Testis (tissue), 3 donors: Measurements from ENCODE around the gene ECEL1. TPM values are rescaled to one million over a fixed set of nuclear protein-coding genes. Genes with fewer than 3 reads are reported as not detected.

Source experiments
- DNase-seq: peaks from one replicate; pipeline ENCODE4 v3.0.0-alpha.2; 2019
- H3K27ac ChIP-seq, 2 donors: fragments of 200-600 bp; sonication (generic); one replicate each; pipeline ENCODE4 v1.5.1; 2019
- H3K27me3 ChIP-seq: fragments of 200-600 bp; sonication (generic); one replicate; pipeline ENCODE4 v1.5.1; 2019
- H3K36me3 ChIP-seq: fragments of 200-600 bp; sonication (generic); one replicate; pipeline ENCODE4 v1.5.1; 2017; ENCODE audit warnings: low read depth; ENCODE audit errors: missing control alignments
- H3K4me1 ChIP-seq: fragments of 200-600 bp; sonication (generic); one replicate; pipeline ENCODE4 v1.5.1; 2019
- H3K4me3 ChIP-seq, 2 donors: fragments of 200-600 bp; sonication (generic); one replicate each; pipeline ENCODE4 v1.5.1; 2017 to 2019
- H3K9me3 ChIP-seq: fragments of 200-600 bp; sonication (generic); one replicate; pipeline ENCODE4 v1.5.1; 2017
- POLR2A ChIP-seq: fragments of 450-650 bp; IDR thresholded peaks from one replicate; pipeline ENCODE4 v1.6.1; 2017; ENCODE audit warnings: antibody characterized with exemption, mild to moderate bottlenecking, moderate library complexity
- WGBS, 2 donors: methylation state at CpG; one replicate each; pipeline ENCODE4 v1.1.5; 2018; 5-methylcytosine and 5-hydroxymethylcytosine counted together
- intact Hi-C: fragments of 100-400 bp; cut with DNase I; formaldehyde crosslinking; loops from one replicate; pipeline ENCODE4 v1.15.1; 2023; ENCODE audit warnings: low total_unique reads
- polyA plus RNA-seq: library from polyadenylated mRNA; stranded (reverse); fragments of 350-450 nt; fragmentation: Illumina TruSeq; extraction: RNeasy Lipid Tissue Mini Kit (QIAGEN cat#74804); gene quantifications from one replicate; pipeline ENCODE4 v1.2.3, GENCODE V29; 2014; ENCODE audit warnings: low read depth, low replicate concordance; ENCODE audit not compliant: insufficient read depth
- total RNA-seq, 2 donors: library from RNA; depleted of rRNA; stranded (reverse); fragments of >200 nt; gene quantifications; one replicate each; pipeline ENCODE4 v1.2.3, GENCODE V29; 2016
- TF ChIP-seq, protein P1 (sequence below), 3 experiments: fragments of 450-650 bp in 2 of 3; fragments of 200-600 bp in 1 of 3; sonication (generic) in 1 of 3; IDR thresholded peaks; one replicate each; pipeline ENCODE4 v1.5.1; 2016 to 2019; ENCODE audit warnings: antibody characterized with exemption in 3 of 3, mild to moderate bottlenecking in 2 of 3, moderate library complexity in 1 of 3

The ECEL1 gene
- total and polyA plus RNA-seq, 3 donors from 2014 or later, result 2.7 to 8.7 (median 4.3) TPM

- no peaks in the 10 kb centered on the region for H3K27me3 ChIP-seq
- no peak overlapping the region for H3K27ac ChIP-seq
- TF ChIP-seq POLR2A, result no peak
- TF ChIP-seq, protein P1, sequence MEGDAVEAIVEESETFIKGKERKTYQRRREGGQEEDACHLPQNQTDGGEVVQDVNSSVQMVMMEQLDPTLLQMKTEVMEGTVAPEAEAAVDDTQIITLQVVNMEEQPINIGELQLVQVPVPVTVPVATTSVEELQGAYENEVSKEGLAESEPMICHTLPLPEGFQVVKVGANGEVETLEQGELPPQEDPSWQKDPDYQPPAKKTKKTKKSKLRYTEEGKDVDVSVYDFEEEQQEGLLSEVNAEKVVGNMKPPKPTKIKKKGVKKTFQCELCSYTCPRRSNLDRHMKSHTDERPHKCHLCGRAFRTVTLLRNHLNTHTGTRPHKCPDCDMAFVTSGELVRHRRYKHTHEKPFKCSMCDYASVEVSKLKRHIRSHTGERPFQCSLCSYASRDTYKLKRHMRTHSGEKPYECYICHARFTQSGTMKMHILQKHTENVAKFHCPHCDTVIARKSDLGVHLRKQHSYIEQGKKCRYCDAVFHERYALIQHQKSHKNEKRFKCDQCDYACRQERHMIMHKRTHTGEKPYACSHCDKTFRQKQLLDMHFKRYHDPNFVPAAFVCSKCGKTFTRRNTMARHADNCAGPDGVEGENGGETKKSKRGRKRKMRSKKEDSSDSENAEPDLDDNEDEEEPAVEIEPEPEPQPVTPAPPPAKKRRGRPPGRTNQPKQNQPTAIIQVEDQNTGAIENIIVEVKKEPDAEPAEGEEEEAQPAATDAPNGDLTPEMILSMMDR (IDR thresholded peaks at IDR 0.05), result no peak
- peak overlapping the region; percentile 56 to 66 for H3K4me3 ChIP-seq
- 2 to 13% methylated on average over 10 to 20 of the region's 21 CpGs for WGBS, 2 donors
- intact Hi-C loops, result no loop called here
- no peak for DNase-seq
- no peaks in the 10 kb centered on the region for H3K36me3 ChIP-seq
- peaks cover 22% of the 10 kb centered on the region for H3K4me1 ChIP-seq
- no peaks in the 10 kb centered on the region for H3K9me3 ChIP-seq
Observed at GRCh38 chr2:232502511-232502910, 14.9 kb upstream of the ECEL1 start.

DNA sequence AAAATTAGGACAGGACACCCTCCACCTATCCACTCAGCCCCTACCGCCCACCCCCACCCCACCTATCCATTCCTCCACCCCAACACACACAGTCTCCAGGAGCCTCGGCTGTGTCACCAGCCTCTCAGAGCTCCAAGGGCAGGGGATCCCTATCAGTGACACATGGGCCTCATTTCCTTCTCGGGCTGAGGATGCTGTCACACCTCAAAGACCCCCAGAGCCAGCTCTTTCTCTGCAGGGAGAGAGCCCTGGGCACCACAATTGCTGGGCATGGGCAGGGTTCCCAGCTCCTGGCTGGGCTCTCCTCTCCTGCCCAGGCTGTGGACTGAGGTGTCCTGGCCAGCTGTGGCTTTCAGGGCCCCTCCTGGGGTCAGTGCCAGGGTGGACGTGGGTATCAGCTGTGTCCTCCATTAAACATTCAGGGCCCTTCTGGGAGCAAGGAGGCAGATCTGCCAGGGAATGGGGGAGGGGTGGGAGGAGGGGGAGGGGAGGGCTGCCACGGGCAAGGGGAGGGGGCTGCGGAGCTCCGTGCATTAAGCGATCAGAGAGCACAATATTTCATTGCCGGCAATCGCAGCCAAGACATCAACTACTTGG, 14.3 kb upstream of the ECEL1 start:
- intact Hi-C loops, result no loop called here
- Histone ChIP-seq H3K9me3 (no peaks in the 10 kb centered on the region), H3K4me3 (no peak overlapping the region), H3K27ac (peak overlapping the region in 1 of 2 donors; percentile 36), H3K27me3 (no peaks in the 10 kb centered on the region), H3K4me1 (peaks cover 22% of the 10 kb centered on the region), H3K36me3 (no peaks in the 10 kb centered on the region)
- WGBS, 2 donors, result 19 to 20% methylated on average over 6 to 10 of the region's 10 CpGs
- no peak for DNase-seq
- TF ChIP-seq, protein P1 (IDR thresholded peaks at IDR 0.05), result no peak
- TF ChIP-seq POLR2A, result no peak

DNA sequence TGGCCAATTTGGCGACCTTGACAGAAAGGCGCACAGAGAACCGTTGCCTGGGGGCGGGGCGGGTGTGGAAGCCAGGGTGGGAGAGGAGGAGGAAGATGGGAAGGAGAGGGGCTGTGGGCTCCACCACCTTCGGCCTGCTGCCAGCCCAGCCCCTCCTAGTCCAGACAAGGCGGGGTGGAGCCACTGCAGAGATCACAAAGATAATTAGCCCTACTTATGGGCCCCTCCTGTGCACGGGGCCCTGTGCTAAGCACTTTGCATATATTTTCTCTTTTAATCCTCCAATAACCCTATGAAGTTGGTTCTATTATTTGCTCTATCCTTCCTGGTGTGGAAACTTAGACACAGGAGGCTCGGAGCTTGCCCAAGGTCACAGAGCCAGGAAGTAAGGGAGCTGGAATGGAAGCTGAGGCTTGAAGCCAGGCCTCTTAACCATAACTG, 13.7 kb upstream of the ECEL1 start:
- 50 to 61% methylated on average over 9 of the region's 9 CpGs for WGBS, 2 donors
- TF ChIP-seq, protein P1 (IDR thresholded peaks at IDR 0.05), result no peak
- TF ChIP-seq POLR2A, result no peak
- peak; percentile 43 for DNase-seq

GRCh38 chr2:232498452-232498851, 10.8 kb upstream of the ECEL1 start:
- no peak for TF ChIP-seq POLR2A
- TF ChIP-seq, protein P1 (IDR thresholded peaks at IDR 0.05), result no peak
- Histone ChIP-seq H3K27me3 (no peaks in the 10 kb centered on the region), H3K4me1 (peaks cover 20% of the 10 kb centered on the region), H3K27ac (no peak overlapping the region), H3K36me3 (no peaks in the 10 kb centered on the region), H3K9me3 (no peaks in the 10 kb centered on the region), H3K4me3 (no peak overlapping the region)
- 94 to 95% methylated on average over 3 of the region's 3 CpGs for WGBS, 2 donors
- intact Hi-C loops, result no loop called here
- DNase-seq, result no peak

More for the DNA sequence above, 13.7 kb upstream of the ECEL1 start:
- Histone ChIP-seq H3K4me1 (peaks cover 22% of the 10 kb centered on the region), H3K36me3 (no peaks in the 10 kb centered on the region), H3K4me3 (no peak overlapping the region), H3K27me3 (no peaks in the 10 kb centered on the region), H3K27ac (peak overlapping the region in 1 of 2 donors; percentile 36), H3K9me3 (no peaks in the 10 kb centered on the region)
- intact Hi-C loops, result no loop called here

DNA sequence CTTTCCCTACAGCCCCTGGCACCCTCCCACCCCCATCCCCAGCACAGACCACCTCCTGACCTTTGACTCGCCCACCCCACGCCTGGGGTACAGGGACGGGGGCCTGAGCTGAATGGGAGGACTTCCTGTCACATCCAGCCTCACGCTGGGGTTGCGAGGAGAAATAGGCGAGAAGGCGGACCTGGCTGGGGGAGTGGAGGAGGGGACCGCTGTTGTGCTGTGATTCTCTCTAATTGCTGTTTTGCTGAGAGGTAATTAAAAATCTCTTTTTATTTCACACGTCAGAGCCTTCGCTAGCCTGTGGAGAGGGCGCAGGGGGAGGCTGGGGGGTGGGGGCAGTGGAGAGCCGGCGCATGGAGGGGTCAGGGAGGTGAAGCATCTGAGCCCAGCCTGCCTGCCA, 9.7 kb upstream of the ECEL1 start:
- Histone ChIP-seq H3K36me3 (no peaks in the 10 kb centered on the region), H3K4me3 (no peak overlapping the region), H3K27me3 (no peaks in the 10 kb centered on the region), H3K9me3 (no peaks in the 10 kb centered on the region), H3K27ac (no peak overlapping the region), H3K4me1 (peaks cover 12% of the 10 kb centered on the region)
- TF ChIP-seq, protein P1 (IDR thresholded peaks at IDR 0.05), result no peak
- no peak for TF ChIP-seq POLR2A
- no peak for DNase-seq
- intact Hi-C loops, result no loop called here
- 84 to 87% methylated on average over 8 to 13 of the region's 13 CpGs for WGBS, 2 donors
